SK-N-SH treated with all-trans-retinoic acid at 6 μM for 48 hours (cell line): ENCODE data around the gene HDAC10.
A peak's percentile ranks its signal among the peaks of the same experiment; 100 is the strongest.

Experiments used
- ATAC-seq: fragments of 200-7000 bp; cut with Tn5 transposase; 3 replicates; pipeline ENCODE4 v1.9.1; 2020; ENCODE audit warnings: mild to moderate bottlenecking, moderate library complexity
- ARNTL ChIP-seq: fragments of 450-650 bp; formaldehyde crosslinking; IDR thresholded peaks from 2 replicates; pipeline ENCODE4 v1.5.0; 2020; ENCODE audit warnings: low read depth, mild to moderate bottlenecking, moderate library complexity, borderline replicate concordance
- BACH2 ChIP-seq: fragments of 250-450 bp; sonication (Bioruptor Pico); IDR thresholded peaks from 2 replicates; pipeline ENCODE4 v1.9.0; 2021; ENCODE audit warnings: mild to moderate bottlenecking, borderline replicate concordance
- CSDC2 ChIP-seq: fragments of 250-450 bp; sonication (Bioruptor Pico); IDR thresholded peaks from 2 replicates; pipeline ENCODE4 v1.5.0; 2020; ENCODE audit warnings: mild to moderate bottlenecking, moderate library complexity
- CSRNP3 ChIP-seq: fragments of 250-450 bp; sonication (Bioruptor Pico); IDR thresholded peaks from 2 replicates; pipeline ENCODE4 v1.5.1; 2021; ENCODE audit warnings: mild to moderate bottlenecking, moderate library complexity
- ESRRG ChIP-seq: fragments of 250-450 bp; sonication (Bioruptor Pico); IDR thresholded peaks from 2 replicates; pipeline ENCODE4 v1.6.1; 2021; ENCODE audit warnings: mild to moderate bottlenecking
- GLIS3 ChIP-seq: fragments of 250-450 bp; sonication (Bioruptor Pico); IDR thresholded peaks from 2 replicates; pipeline ENCODE4 v1.5.0; 2020; ENCODE audit warnings: mild to moderate bottlenecking, moderate library complexity
- ISL1 ChIP-seq: fragments of 250-450 bp; sonication (Bioruptor Pico); IDR thresholded peaks from 2 replicates; pipeline ENCODE4 v2.1.2; 2022; ENCODE audit warnings: mild to moderate bottlenecking, moderate library complexity
- PPARA ChIP-seq: fragments of 250-450 bp; sonication (Bioruptor Pico); IDR thresholded peaks from 2 replicates; pipeline ENCODE4 v1.5.0; 2020; ENCODE audit warnings: mild to moderate bottlenecking, borderline replicate concordance
- RARB ChIP-seq: fragments of 250-450 bp; sonication (Bioruptor Pico); IDR thresholded peaks from 2 replicates; pipeline ENCODE4 v1.8.0; 2021; ENCODE audit warnings: mild to moderate bottlenecking, moderate library complexity
- SNAI2 ChIP-seq: fragments of 250-450 bp; sonication (Bioruptor Pico); IDR thresholded peaks from 2 replicates; pipeline ENCODE4 v1.5.0; 2020; ENCODE audit warnings: mild to moderate bottlenecking, moderate library complexity
- TCF4 ChIP-seq: fragments of 250-450 bp; sonication (Bioruptor Pico); IDR thresholded peaks from 2 replicates; pipeline ENCODE4 v1.8.0; 2021; ENCODE audit warnings: mild to moderate bottlenecking, moderate library complexity, borderline replicate concordance
- TSHZ2 ChIP-seq: fragments of 250-450 bp; sonication (Bioruptor Pico); IDR thresholded peaks from 2 replicates; pipeline ENCODE4 v1.5.0; 2020; ENCODE audit warnings: mild to moderate bottlenecking, moderate library complexity
- ZC3H10 ChIP-seq: fragments of 250-450 bp; sonication (Bioruptor Pico); IDR thresholded peaks from 2 replicates; pipeline ENCODE4 v1.5.1; 2021; ENCODE audit warnings: mild to moderate bottlenecking, moderate library complexity
- ZFP3 ChIP-seq: fragments of 250-450 bp; sonication (Bioruptor Pico); IDR thresholded peaks from 2 replicates; pipeline ENCODE4 v1.5.0; 2020; ENCODE audit warnings: mild to moderate bottlenecking, moderate library complexity
- ZFP30 ChIP-seq: fragments of 450-650 bp; formaldehyde crosslinking; IDR thresholded peaks from 2 replicates; pipeline ENCODE4 v1.5.0; 2022; ENCODE audit warnings: mild to moderate bottlenecking, moderate library complexity
- ZNF565 ChIP-seq: fragments of 450-650 bp; formaldehyde crosslinking; conservative IDR thresholded peaks from 2 replicates; pipeline ENCODE4 v1.5.0; 2020; ENCODE audit warnings: low read depth, mild to moderate bottlenecking, moderate library complexity
- ZNF70 ChIP-seq: fragments of 450-650 bp; formaldehyde crosslinking; IDR thresholded peaks from 2 replicates; pipeline ENCODE4 v1.5.0; 2020; ENCODE audit warnings: mild to moderate bottlenecking, moderate library complexity
- TF ChIP-seq, protein P1 (sequence below): fragments of 250-450 bp; sonication (Bioruptor Pico); IDR thresholded peaks from 2 replicates; pipeline ENCODE4 v1.8.0; 2020; ENCODE audit warnings: mild to moderate bottlenecking, moderate library complexity, borderline replicate concordance
- TF ChIP-seq, protein P2 (sequence below): fragments of 250-450 bp; sonication (Bioruptor Pico); IDR thresholded peaks from 2 replicates; pipeline ENCODE4 v1.5.1; 2020; ENCODE audit warnings: low read depth, mild to moderate bottlenecking, moderate library complexity
- TF ChIP-seq, protein P3 (sequence below): fragments of 250-450 bp; sonication (Bioruptor Pico); IDR thresholded peaks from 2 replicates; pipeline ENCODE4 v1.8.0; 2021; ENCODE audit warnings: low read depth, mild to moderate bottlenecking, moderate library complexity, borderline replicate concordance

Gene HDAC10

GRCh38 chr22:50297510-50298265, 46.6 kb upstream of the HDAC10 start:
- ATAC-seq = no peak

GRCh38 chr22:50296658-50297490, 45.8 kb upstream of the HDAC10 start:
- no peak for TF ChIP-seq ZNF70
- TF ChIP-seq RARB (CRISPR knock-in tag) = no peak
- ATAC-seq = no peak

More at GRCh38 chr22:50297510-50298265, 46.6 kb upstream of the HDAC10 start:
- TF ChIP-seq BACH2 (CRISPR knock-in tag) = no peak

- peak; percentile 5; the same call in 2 of the 3 replicates for ATAC-seq
Measured at GRCh38 chr22:50294319-50294656, 43.2 kb upstream of the HDAC10 start.

More at GRCh38 chr22:50294319-50294656, 43.2 kb upstream of the HDAC10 start:
- TF ChIP-seq ARNTL (CRISPR knock-in tag) (no peak), RARB (CRISPR knock-in tag) (no peak), TSHZ2 (CRISPR knock-in tag) (no peak), ZNF565 (CRISPR knock-in tag) (no peak), ZFP30 (CRISPR knock-in tag) (no peak), SNAI2 (CRISPR knock-in tag) (no peak), PPARA (CRISPR knock-in tag) (no peak), ZC3H10 (CRISPR knock-in tag) (no peak), ESRRG (no peak), BACH2 (CRISPR knock-in tag) (no peak), CSRNP3 (no peak), ZFP3 (CRISPR knock-in tag) (no peak), ZNF70 (no peak), CSDC2 (CRISPR knock-in tag) (no peak), GLIS3 (no peak), TCF4 (CRISPR knock-in tag) (no peak), ISL1 (CRISPR knock-in tag) (no peak)
- TF ChIP-seq, protein P1, sequence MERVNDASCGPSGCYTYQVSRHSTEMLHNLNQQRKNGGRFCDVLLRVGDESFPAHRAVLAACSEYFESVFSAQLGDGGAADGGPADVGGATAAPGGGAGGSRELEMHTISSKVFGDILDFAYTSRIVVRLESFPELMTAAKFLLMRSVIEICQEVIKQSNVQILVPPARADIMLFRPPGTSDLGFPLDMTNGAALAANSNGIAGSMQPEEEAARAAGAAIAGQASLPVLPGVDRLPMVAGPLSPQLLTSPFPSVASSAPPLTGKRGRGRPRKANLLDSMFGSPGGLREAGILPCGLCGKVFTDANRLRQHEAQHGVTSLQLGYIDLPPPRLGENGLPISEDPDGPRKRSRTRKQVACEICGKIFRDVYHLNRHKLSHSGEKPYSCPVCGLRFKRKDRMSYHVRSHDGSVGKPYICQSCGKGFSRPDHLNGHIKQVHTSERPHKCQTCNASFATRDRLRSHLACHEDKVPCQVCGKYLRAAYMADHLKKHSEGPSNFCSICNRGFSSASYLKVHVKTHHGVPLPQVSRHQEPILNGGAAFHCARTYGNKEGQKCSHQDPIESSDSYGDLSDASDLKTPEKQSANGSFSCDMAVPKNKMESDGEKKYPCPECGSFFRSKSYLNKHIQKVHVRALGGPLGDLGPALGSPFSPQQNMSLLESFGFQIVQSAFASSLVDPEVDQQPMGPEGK (CRISPR knock-in tag) = no peak
- TF ChIP-seq, protein P2, sequence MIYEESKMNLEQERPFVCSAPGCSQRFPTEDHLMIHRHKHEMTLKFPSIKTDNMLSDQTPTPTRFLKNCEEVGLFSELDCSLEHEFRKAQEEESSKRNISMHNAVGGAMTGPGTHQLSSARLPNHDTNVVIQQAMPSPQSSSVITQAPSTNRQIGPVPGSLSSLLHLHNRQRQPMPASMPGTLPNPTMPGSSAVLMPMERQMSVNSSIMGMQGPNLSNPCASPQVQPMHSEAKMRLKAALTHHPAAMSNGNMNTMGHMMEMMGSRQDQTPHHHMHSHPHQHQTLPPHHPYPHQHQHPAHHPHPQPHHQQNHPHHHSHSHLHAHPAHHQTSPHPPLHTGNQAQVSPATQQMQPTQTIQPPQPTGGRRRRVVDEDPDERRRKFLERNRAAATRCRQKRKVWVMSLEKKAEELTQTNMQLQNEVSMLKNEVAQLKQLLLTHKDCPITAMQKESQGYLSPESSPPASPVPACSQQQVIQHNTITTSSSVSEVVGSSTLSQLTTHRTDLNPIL (CRISPR knock-in tag) = no peak
- TF ChIP-seq, protein P3, sequence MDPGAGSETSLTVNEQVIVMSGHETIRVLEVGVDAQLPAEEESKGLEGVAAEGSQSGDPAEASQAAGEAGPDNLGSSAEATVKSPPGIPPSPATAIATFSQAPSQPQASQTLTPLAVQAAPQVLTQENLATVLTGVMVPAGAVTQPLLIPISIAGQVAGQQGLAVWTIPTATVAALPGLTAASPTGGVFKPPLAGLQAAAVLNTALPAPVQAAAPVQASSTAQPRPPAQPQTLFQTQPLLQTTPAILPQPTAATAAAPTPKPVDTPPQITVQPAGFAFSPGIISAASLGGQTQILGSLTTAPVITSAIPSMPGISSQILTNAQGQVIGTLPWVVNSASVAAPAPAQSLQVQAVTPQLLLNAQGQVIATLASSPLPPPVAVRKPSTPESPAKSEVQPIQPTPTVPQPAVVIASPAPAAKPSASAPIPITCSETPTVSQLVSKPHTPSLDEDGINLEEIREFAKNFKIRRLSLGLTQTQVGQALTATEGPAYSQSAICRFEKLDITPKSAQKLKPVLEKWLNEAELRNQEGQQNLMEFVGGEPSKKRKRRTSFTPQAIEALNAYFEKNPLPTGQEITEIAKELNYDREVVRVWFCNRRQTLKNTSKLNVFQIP (CRISPR knock-in tag) = no peak
